ENCODE data around the gene SAP30BP.

Gene SAP30BP

DNA sequence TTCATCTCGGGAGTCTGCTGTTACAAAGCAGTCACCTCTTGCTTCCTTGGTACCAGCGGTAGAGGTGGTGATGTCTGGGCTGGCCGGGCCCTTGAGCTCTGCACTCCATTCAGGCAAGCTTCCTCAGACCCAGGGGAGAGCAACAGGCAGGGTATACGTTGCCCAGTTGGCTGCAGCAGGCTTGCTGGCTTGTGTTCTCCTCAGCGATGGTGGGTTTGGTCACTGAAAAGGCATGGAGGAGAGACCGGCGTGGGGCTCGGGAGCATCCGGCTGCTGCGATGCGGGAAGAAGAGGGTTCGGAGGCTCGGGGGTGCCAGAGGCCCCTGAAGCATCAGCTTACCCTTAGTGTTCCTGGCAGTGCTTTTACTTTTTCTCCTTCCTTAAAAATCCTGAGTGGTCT lies 25.8 kb downstream of the SAP30BP start:
- H3K4me1 ChIP-seq (ENCODE audit: insufficient read depth, low read length), result no peaks in the 10 kb centered on the region
- ATAC-seq (ENCODE audit: insufficient read depth, low read depth) (no peak), DNase-seq (no peak)
- no peaks in the 10 kb centered on the region for H3K27me3 ChIP-seq (ENCODE audit: insufficient read depth, low read length, poor library complexity)
- H3K36me3 ChIP-seq (ENCODE audit: insufficient read depth, low read length), result peaks cover 73% of the 10 kb centered on the region
- H3K9me3 ChIP-seq (ENCODE audit: insufficient read depth, low read length, severe bottlenecking), result no peaks in the 10 kb centered on the region
- H3K27ac ChIP-seq (ENCODE audit: low read length), result no peak overlapping the region
- no peak overlapping the region for H3K4me2 ChIP-seq (ENCODE audit: insufficient read depth, low read length)
- peaks cover 53% of the 10 kb centered on the region; the same call in 1 of the 2 replicates for H4K20me1 ChIP-seq (ENCODE audit: insufficient read depth, low read length)
- H3K79me2 ChIP-seq (ENCODE audit: insufficient read depth, low read length), result peaks cover 55% of the 10 kb centered on the region
- H3K4me3 ChIP-seq (ENCODE audit: low read depth in 1 of 2, low read length in 2 of 2), result no peak overlapping the region
- H2AFZ ChIP-seq (ENCODE audit: low read depth, low read length), result no peak overlapping the region
- H3K9ac ChIP-seq (ENCODE audit: low read depth, low read length), result no peak overlapping the region
- TF ChIP-seq, protein P1, sequence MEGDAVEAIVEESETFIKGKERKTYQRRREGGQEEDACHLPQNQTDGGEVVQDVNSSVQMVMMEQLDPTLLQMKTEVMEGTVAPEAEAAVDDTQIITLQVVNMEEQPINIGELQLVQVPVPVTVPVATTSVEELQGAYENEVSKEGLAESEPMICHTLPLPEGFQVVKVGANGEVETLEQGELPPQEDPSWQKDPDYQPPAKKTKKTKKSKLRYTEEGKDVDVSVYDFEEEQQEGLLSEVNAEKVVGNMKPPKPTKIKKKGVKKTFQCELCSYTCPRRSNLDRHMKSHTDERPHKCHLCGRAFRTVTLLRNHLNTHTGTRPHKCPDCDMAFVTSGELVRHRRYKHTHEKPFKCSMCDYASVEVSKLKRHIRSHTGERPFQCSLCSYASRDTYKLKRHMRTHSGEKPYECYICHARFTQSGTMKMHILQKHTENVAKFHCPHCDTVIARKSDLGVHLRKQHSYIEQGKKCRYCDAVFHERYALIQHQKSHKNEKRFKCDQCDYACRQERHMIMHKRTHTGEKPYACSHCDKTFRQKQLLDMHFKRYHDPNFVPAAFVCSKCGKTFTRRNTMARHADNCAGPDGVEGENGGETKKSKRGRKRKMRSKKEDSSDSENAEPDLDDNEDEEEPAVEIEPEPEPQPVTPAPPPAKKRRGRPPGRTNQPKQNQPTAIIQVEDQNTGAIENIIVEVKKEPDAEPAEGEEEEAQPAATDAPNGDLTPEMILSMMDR (IDR thresholded peaks at IDR 0.05; ENCODE audit: borderline replicate concordance, extremely low read depth, low read length, poor library complexity, severe bottlenecking), result no peak
- TF ChIP-seq EZH2 (IDR thresholded peaks at IDR 0.05; ENCODE audit: borderline replicate concordance, low read depth, low read length, severe bottlenecking), result no peak

DNA sequence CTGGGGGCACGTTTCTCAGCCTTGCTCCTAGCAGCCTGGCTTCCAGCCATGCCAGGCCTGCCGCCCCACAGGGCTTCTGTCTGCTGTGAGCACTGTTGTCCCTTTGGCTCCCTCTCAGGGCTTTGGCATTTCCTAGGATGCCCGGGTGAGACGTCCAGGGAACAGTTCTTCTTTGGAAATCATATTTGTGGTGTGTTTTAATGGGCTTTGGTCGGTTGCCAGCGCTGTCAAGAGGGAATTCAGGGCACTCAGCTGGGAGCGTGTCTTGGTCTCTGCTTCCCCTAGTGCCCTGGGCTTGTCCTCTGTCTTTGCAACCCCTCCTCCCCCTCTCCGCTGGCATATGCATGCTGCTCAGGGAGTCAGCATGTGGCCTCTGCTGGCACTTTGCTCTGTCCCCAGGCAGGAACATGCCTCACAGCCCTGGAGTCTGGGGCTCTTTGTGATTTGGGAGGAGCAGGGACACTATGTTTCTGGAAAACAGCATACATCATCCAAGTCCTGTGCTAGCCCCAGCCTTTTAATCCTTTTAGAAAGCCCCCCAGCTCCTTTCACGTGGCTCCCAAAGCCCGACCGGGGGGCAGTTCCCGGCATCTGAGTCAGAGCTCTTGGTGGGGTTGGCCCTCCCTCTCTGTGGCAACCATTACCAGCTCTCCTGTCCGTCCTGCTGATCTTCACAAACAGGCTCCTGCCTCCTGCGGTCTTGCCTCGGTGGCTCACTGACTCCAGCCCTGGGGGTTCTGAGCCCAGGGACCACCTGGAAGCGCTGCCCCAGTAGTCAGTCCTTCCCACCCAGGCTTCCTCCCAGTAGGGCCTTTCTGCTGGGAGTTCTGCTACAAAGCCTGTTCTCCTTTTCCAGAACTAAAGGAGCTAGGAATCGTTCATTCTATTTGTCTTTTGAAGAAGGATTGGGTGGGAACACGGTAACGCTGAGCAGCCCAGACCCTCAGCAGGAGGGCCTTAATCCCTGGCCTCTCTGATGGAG lies 26.7 kb downstream of the SAP30BP start:
- Histone ChIP-seq H3K36me3 (ENCODE audit: insufficient read depth, low read length) (peaks cover 79% of the 10 kb centered on the region), H3K4me1 (ENCODE audit: insufficient read depth, low read length) (no peaks in the 10 kb centered on the region), H3K9me3 (ENCODE audit: insufficient read depth, low read length, severe bottlenecking) (no peaks in the 10 kb centered on the region), H2AFZ (ENCODE audit: low read depth, low read length) (no peak overlapping the region), H3K27me3 (ENCODE audit: insufficient read depth, low read length, poor library complexity) (no peaks in the 10 kb centered on the region), H3K79me2 (ENCODE audit: insufficient read depth, low read length) (peaks cover 46% of the 10 kb centered on the region), H4K20me1 (ENCODE audit: insufficient read depth, low read length) (peaks cover 51% of the 10 kb centered on the region; the same call in 1 of the 2 replicates), H3K4me2 (ENCODE audit: insufficient read depth, low read length) (no peak overlapping the region), H3K27ac (ENCODE audit: low read length) (no peak overlapping the region), H3K4me3 (ENCODE audit: low read depth in 1 of 2, low read length in 2 of 2) (no peak overlapping the region), H3K9ac (ENCODE audit: low read depth, low read length) (no peak overlapping the region)
- TF ChIP-seq, protein P1 (IDR thresholded peaks at IDR 0.05; ENCODE audit: borderline replicate concordance, extremely low read depth, low read length, poor library complexity, severe bottlenecking), result no peak
- TF ChIP-seq EZH2 (IDR thresholded peaks at IDR 0.05; ENCODE audit: borderline replicate concordance, low read depth, low read length, severe bottlenecking), result no peak
- ATAC-seq (ENCODE audit: insufficient read depth, low read depth), result no peak
- no peak for DNase-seq

DNA sequence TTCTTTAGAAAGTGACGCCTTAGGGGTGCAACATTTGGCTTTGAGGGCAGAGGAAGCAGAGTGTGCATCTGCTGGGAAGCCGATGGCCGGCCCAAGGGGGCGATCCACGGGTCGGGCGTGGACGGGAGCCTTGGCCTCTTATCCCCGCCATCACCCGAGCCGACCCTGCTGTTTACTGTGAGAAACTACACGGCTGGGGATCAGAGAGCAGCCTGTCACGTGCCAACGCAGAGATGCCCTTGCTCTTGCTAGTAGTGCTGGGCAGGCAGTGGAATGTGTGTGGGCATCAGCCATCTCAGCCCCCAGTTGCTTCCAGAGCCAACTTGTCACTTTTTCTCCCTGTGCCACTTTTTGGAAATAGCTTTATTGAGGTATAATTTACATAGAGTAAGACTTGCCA lies 27.4 kb downstream of the SAP30BP start:
- Histone ChIP-seq H3K9ac (ENCODE audit: low read depth, low read length) (no peak overlapping the region), H3K27me3 (ENCODE audit: insufficient read depth, low read length, poor library complexity) (no peaks in the 10 kb centered on the region), H3K79me2 (ENCODE audit: insufficient read depth, low read length) (peaks cover 40% of the 10 kb centered on the region), H3K4me2 (ENCODE audit: insufficient read depth, low read length) (no peak overlapping the region), H3K4me1 (ENCODE audit: insufficient read depth, low read length) (no peaks in the 10 kb centered on the region), H3K9me3 (ENCODE audit: insufficient read depth, low read length, severe bottlenecking) (no peaks in the 10 kb centered on the region), H3K4me3 (ENCODE audit: low read depth in 1 of 2, low read length in 2 of 2) (no peak overlapping the region), H4K20me1 (ENCODE audit: insufficient read depth, low read length) (peaks cover 48% of the 10 kb centered on the region; the same call in 1 of the 2 replicates), H3K36me3 (ENCODE audit: insufficient read depth, low read length) (peaks cover 85% of the 10 kb centered on the region), H2AFZ (ENCODE audit: low read depth, low read length) (no peak overlapping the region), H3K27ac (ENCODE audit: low read length) (no peak overlapping the region)
- no peak for ATAC-seq (ENCODE audit: insufficient read depth, low read depth)
- no peak for TF ChIP-seq EZH2 (IDR thresholded peaks at IDR 0.05; ENCODE audit: borderline replicate concordance, low read depth, low read length, severe bottlenecking)
- TF ChIP-seq, protein P1 (IDR thresholded peaks at IDR 0.05; ENCODE audit: borderline replicate concordance, extremely low read depth, low read length, poor library complexity, severe bottlenecking), result no peak
- DNase-seq, result no peak
